ENCODE data around the gene ZFHX2. TPM values are rescaled to one million over a fixed set of nuclear protein-coding genes. Genes with fewer than 3 reads are reported as not detected.

The ZFHX2 gene
- total and polyA plus RNA-seq, 2 of the 13 experiments (the other 11 are each of a cell fraction or from before 2014, with no cell fraction given), result 0.17 to 0.44 TPM

- TF ChIP-seq HNF1A (IDR thresholded peaks at IDR 0.05; ENCODE audit: low read depth) (no peak), HNF1A (CRISPR knock-in tag; IDR thresholded peaks at IDR 0.05; ENCODE audit: borderline replicate concordance) (no peak), TP53 (CRISPR knock-in tag; conservative IDR thresholded peaks at IDR 0.05) (no peak), SUZ12 (IDR thresholded peaks at IDR 0.05; ENCODE audit: low read depth, low read length) (no peak), TRIM22 (IDR thresholded peaks at IDR 0.05) (no peak), PBX3 (CRISPR knock-in tag; IDR thresholded peaks at IDR 0.05; ENCODE audit: borderline replicate concordance) (no peak), ZNF747 (CRISPR knock-in tag; IDR thresholded peaks at IDR 0.05; ENCODE audit: borderline replicate concordance) (no peak), HNRNPH1 (optimal IDR thresholded peaks at IDR 0.05; ENCODE audit: low read depth, low read length) (no peak), ZNF326 (CRISPR knock-in tag; IDR thresholded peaks at IDR 0.05; ENCODE audit: borderline replicate concordance) (no peak), SAFB2 (CRISPR knock-in tag; IDR thresholded peaks at IDR 0.05; ENCODE audit: borderline replicate concordance, low read depth) (no peak), STAG1 (CRISPR knock-in tag; IDR thresholded peaks at IDR 0.05) (no peak), GATA4 (IDR thresholded peaks at IDR 0.05; ENCODE audit: borderline replicate concordance, low read depth) (no peak), NR3C1 (CRISPR knock-in tag; IDR thresholded peaks at IDR 0.05) (no peak), SRSF1 (optimal IDR thresholded peaks at IDR 0.05; ENCODE audit: low read depth, low read length) (no peak), TFDP2 (CRISPR knock-in tag; IDR thresholded peaks at IDR 0.05) (no peak)
- TF ChIP-seq, protein P1, sequence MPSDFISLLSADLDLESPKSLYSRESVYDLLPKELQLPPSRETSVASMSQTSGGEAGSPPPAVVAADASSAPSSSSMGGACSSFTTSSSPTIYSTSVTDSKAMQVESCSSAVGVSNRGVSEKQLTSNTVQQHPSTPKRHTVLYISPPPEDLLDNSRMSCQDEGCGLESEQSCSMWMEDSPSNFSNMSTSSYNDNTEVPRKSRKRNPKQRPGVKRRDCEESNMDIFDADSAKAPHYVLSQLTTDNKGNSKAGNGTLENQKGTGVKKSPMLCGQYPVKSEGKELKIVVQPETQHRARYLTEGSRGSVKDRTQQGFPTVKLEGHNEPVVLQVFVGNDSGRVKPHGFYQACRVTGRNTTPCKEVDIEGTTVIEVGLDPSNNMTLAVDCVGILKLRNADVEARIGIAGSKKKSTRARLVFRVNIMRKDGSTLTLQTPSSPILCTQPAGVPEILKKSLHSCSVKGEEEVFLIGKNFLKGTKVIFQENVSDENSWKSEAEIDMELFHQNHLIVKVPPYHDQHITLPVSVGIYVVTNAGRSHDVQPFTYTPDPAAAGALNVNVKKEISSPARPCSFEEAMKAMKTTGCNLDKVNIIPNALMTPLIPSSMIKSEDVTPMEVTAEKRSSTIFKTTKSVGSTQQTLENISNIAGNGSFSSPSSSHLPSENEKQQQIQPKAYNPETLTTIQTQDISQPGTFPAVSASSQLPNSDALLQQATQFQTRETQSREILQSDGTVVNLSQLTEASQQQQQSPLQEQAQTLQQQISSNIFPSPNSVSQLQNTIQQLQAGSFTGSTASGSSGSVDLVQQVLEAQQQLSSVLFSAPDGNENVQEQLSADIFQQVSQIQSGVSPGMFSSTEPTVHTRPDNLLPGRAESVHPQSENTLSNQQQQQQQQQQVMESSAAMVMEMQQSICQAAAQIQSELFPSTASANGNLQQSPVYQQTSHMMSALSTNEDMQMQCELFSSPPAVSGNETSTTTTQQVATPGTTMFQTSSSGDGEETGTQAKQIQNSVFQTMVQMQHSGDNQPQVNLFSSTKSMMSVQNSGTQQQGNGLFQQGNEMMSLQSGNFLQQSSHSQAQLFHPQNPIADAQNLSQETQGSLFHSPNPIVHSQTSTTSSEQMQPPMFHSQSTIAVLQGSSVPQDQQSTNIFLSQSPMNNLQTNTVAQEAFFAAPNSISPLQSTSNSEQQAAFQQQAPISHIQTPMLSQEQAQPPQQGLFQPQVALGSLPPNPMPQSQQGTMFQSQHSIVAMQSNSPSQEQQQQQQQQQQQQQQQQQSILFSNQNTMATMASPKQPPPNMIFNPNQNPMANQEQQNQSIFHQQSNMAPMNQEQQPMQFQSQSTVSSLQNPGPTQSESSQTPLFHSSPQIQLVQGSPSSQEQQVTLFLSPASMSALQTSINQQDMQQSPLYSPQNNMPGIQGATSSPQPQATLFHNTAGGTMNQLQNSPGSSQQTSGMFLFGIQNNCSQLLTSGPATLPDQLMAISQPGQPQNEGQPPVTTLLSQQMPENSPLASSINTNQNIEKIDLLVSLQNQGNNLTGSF (CRISPR knock-in tag; IDR thresholded peaks at IDR 0.05), result no peak
- TF ChIP-seq, protein P2, sequence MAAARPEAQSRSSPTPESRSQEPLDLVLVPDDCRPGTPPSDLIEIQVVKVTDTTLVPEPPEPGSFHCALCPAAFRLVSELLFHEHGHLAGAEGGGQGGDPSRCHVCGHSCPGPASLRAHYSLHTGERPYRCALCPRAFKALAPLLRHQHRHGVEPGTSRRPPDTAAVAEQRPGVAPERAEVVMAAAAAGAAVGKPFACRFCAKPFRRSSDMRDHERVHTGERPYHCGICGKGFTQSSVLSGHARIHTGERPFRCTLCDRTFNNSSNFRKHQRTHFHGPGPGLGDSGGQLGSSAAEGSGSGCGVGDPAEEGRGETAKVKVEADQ (CRISPR knock-in tag; IDR thresholded peaks at IDR 0.05; ENCODE audit: borderline replicate concordance), result no peak
Observed at GRCh38 chr14:23580948-23581281, 29.4 kb upstream of the ZFHX2 start (continued).

Measured in HepG2 (cell line).